Nephron progenitor cell (in vitro differentiated cells): ENCODE data around the gene ZNF625.
"Not testable (repeated sequence)": the region's sequence is repeated elsewhere in the genome, so short reads cannot be mapped to it uniquely, and the experiment has no call there.

Experiments used
- DNase-seq: peaks from one replicate; pipeline ENCODE4 v3.0.0; 2021
- H3K27ac Mint-ChIP-seq: 2 replicates; pipeline ENCODE4 v1.8.0; 2021; ENCODE audit warnings: mild to moderate bottlenecking, moderate library complexity, mixed read lengths
- H3K27me3 Mint-ChIP-seq: 2 replicates; pipeline ENCODE4 v1.8.0; 2021; ENCODE audit warnings: mild to moderate bottlenecking, low read depth, mixed read lengths; ENCODE audit not compliant: poor library complexity
- H3K36me3 Mint-ChIP-seq: 2 replicates; pipeline ENCODE4 v1.8.0; 2021; ENCODE audit warnings: low read depth, mixed read lengths
- H3K4me1 Mint-ChIP-seq: 2 replicates; pipeline ENCODE4 v1.8.0; 2021; ENCODE audit warnings: mixed read lengths
- H3K4me3 Mint-ChIP-seq: 2 replicates; pipeline ENCODE4 v1.8.0; 2021; ENCODE audit warnings: mild to moderate bottlenecking, moderate library complexity, mixed read lengths
- H3K9me3 Mint-ChIP-seq: 2 replicates; pipeline ENCODE4 v1.8.0; 2021; ENCODE audit warnings: mild to moderate bottlenecking, moderate library complexity, mixed read lengths
- CTCF ChIP-seq: fragments of 200-600 bp; sonication (generic); IDR thresholded peaks from 2 replicates; pipeline ENCODE4 v1.5.0; 2021; ENCODE audit warnings: antibody characterized with exemption

The ZNF625 gene

GRCh38 chr19:12111943-12112637 is 44.4 kb downstream of the ZNF625 start:
- peaks cover 86% of the 10 kb centered on the region for H3K9me3 Mint-ChIP-seq
- H3K27ac Mint-ChIP-seq, result no peak overlapping the region
- no peaks in the 10 kb centered on the region for H3K4me1 Mint-ChIP-seq
- no peak for TF ChIP-seq CTCF
- no peaks in the 10 kb centered on the region for H3K27me3 Mint-ChIP-seq
- no peak for DNase-seq
- peaks cover 89% of the 10 kb centered on the region for H3K36me3 Mint-ChIP-seq
- H3K4me3 Mint-ChIP-seq, result no peak overlapping the region

- DNase-seq, result no peak
- H3K4me3 Mint-ChIP-seq, result no peak overlapping the region
- TF ChIP-seq CTCF, result no peak
- H3K4me1 Mint-ChIP-seq, result no peaks in the 10 kb centered on the region
- H3K27me3 Mint-ChIP-seq, result no peaks in the 10 kb centered on the region
- H3K9me3 Mint-ChIP-seq, result peaks cover 88% of the 10 kb centered on the region
- peaks cover 89% of the 10 kb centered on the region for H3K36me3 Mint-ChIP-seq
- no peak overlapping the region for H3K27ac Mint-ChIP-seq
These were observed 45.4 kb downstream of the ZNF625 start for GRCh38 chr19:12111176-12111575.

- Mint-ChIP-seq H3K9me3 (peaks cover 79% of the 10 kb centered on the region), H3K36me3 (peaks cover 74% of the 10 kb centered on the region)
- not testable (repeated sequence) for DNase-seq, H3K27ac Mint-ChIP-seq, H3K4me3 Mint-ChIP-seq, H3K4me1 Mint-ChIP-seq, H3K27me3 Mint-ChIP-seq
These were observed 52.6 kb downstream of the ZNF625 start for GRCh38 chr19:12103909-12104308.

- peaks cover 3% of the 10 kb centered on the region for H3K27me3 Mint-ChIP-seq
- H3K4me3 Mint-ChIP-seq, result no peak overlapping the region
- H3K4me1 Mint-ChIP-seq, result peaks cover 4% of the 10 kb centered on the region
- TF ChIP-seq CTCF, result no peak
- DNase-seq, result no peak
- H3K9me3 Mint-ChIP-seq, result peaks cover 96% of the 10 kb centered on the region
- peaks cover 96% of the 10 kb centered on the region for H3K36me3 Mint-ChIP-seq
- H3K27ac Mint-ChIP-seq, result no peak overlapping the region
These were observed 58.5 kb downstream of the ZNF625 start for GRCh38 chr19:12098040-12098439.

- H3K4me3 Mint-ChIP-seq, result no peak overlapping the region
- no peak for DNase-seq
- peaks cover 91% of the 10 kb centered on the region for H3K9me3 Mint-ChIP-seq
- peaks cover 10% of the 10 kb centered on the region for H3K4me1 Mint-ChIP-seq
- H3K27ac Mint-ChIP-seq, result no peak overlapping the region
- peaks cover 6% of the 10 kb centered on the region for H3K27me3 Mint-ChIP-seq
- TF ChIP-seq CTCF, result no peak
- H3K36me3 Mint-ChIP-seq, result peaks cover 85% of the 10 kb centered on the region
These were observed 61.3 kb downstream of the ZNF625 start for GRCh38 chr19:12095111-12095790.
